Chondrocyte (in vitro differentiated cells): ENCODE data around the gene GUCY2D. TPM values are rescaled to one million over a fixed set of nuclear protein-coding genes. Genes with fewer than 3 reads are reported as not detected.

Experiments used
- DNase-seq: peaks from one replicate; pipeline ENCODE4 v3.0.0; 2021; ENCODE audit warnings: mixed read lengths, low spot score
- H3K27ac Mint-ChIP-seq: one replicate; pipeline ENCODE4 v1.8.0; 2021; ENCODE audit warnings: mild to moderate bottlenecking, moderate library complexity, mixed read lengths; ENCODE audit not compliant: unreplicated experiment
- H3K27me3 Mint-ChIP-seq: 2 replicates; pipeline ENCODE4 v1.8.0; 2021; ENCODE audit warnings: low read depth, mixed read lengths
- H3K36me3 Mint-ChIP-seq: 2 replicates; pipeline ENCODE4 v1.8.0; 2021; ENCODE audit warnings: low read depth, mixed read lengths
- H3K4me1 Mint-ChIP-seq: 2 replicates; pipeline ENCODE4 v1.8.0; 2021; ENCODE audit warnings: low read depth, mild to moderate bottlenecking, mixed read lengths
- H3K4me3 Mint-ChIP-seq: one replicate; pipeline ENCODE4 v1.8.0; 2021; ENCODE audit warnings: mild to moderate bottlenecking, moderate library complexity, mixed read lengths; ENCODE audit not compliant: unreplicated experiment
- H3K9me3 Mint-ChIP-seq: 2 replicates; pipeline ENCODE4 v1.8.0; 2021; ENCODE audit warnings: low read depth, mixed read lengths
- total RNA-seq: library from RNA; stranded (reverse); gene quantifications from 3 replicates; pipeline ENCODE4 v1.2.1, GENCODE V29; 2021
- TF ChIP-seq, protein P1 (sequence below): fragments of 200-600 bp; sonication (generic); IDR thresholded peaks from 2 replicates; pipeline ENCODE4 v1.5.0; 2021; ENCODE audit warnings: antibody characterized with exemption, mild to moderate bottlenecking, moderate library complexity

The GUCY2D gene
- total RNA-seq, 1 donor from 2014 or later = not detected

DNA sequence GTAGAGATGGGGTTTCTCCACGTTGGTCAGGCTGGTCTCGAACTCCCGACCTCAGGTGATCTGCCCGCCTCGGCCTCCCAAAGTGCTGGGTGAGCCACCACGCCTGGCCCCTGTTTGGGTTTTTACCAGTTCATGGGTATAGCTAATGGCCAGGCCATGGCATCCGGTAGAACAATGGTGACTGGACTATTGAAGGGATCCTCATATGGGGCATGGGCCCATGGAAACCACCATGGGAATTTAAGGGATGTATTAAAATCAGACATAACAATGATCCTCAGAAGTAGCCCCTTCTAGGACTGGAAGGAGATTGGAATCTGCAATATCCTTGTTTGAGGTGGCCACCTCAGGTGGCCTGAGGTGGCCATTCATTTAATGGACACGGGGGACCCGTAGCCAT is 17.5 kb upstream of the GUCY2D start:
- TF ChIP-seq, protein P1, sequence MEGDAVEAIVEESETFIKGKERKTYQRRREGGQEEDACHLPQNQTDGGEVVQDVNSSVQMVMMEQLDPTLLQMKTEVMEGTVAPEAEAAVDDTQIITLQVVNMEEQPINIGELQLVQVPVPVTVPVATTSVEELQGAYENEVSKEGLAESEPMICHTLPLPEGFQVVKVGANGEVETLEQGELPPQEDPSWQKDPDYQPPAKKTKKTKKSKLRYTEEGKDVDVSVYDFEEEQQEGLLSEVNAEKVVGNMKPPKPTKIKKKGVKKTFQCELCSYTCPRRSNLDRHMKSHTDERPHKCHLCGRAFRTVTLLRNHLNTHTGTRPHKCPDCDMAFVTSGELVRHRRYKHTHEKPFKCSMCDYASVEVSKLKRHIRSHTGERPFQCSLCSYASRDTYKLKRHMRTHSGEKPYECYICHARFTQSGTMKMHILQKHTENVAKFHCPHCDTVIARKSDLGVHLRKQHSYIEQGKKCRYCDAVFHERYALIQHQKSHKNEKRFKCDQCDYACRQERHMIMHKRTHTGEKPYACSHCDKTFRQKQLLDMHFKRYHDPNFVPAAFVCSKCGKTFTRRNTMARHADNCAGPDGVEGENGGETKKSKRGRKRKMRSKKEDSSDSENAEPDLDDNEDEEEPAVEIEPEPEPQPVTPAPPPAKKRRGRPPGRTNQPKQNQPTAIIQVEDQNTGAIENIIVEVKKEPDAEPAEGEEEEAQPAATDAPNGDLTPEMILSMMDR = no peak
- no peak overlapping the region for H3K4me3 Mint-ChIP-seq
- no peaks in the 10 kb centered on the region for H3K4me1 Mint-ChIP-seq
- no peak for DNase-seq
- H3K27ac Mint-ChIP-seq = no peak overlapping the region
- no peaks in the 10 kb centered on the region for H3K36me3 Mint-ChIP-seq
- no peaks in the 10 kb centered on the region for H3K9me3 Mint-ChIP-seq
- H3K27me3 Mint-ChIP-seq = peaks cover 7% of the 10 kb centered on the region

DNA sequence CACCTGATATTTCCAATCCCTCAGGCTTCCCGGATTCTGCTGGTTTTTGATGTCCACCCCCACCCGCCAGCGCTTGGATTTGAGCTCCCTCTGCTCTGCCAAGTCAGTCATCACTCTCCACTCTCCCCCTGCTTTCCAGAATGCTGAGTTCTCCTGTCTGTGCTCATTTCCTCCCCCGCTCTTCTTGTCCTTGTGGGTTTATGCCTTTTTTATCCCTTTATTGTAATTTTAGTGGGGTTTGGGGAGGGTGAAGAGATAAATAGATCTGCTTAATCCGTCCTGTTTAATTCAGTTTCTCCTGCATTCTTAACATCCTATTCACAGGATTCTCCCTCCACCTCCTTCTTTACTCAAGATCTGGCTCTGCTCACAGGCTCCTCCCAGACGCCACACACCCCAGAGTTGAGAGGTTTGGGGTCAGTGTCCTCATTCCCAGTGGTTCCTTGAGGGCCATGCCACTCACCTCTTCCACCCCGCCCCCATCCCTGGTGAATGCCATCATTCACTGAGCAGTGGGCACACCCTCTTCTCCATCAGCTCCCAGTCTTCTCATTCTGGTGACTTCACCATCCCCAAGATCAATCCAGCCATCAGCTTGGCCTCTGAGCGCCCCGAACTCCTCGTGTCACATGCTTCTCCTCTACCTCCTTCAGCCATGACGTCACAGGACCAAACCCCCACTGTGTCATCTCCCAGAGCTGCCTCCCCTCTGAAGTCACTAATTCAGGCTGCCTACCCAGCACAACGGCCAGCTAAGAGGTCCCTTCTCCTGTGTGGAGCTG is 15.1 kb upstream of the GUCY2D start:
- TF ChIP-seq, protein P1 = no peak
- H3K36me3 Mint-ChIP-seq = no peaks in the 10 kb centered on the region
- no peak overlapping the region for H3K4me3 Mint-ChIP-seq
- H3K9me3 Mint-ChIP-seq = no peaks in the 10 kb centered on the region
- DNase-seq = no peak
- no peak overlapping the region for H3K27ac Mint-ChIP-seq
- H3K4me1 Mint-ChIP-seq = no peaks in the 10 kb centered on the region
- H3K27me3 Mint-ChIP-seq = peaks cover 5% of the 10 kb centered on the region

DNA sequence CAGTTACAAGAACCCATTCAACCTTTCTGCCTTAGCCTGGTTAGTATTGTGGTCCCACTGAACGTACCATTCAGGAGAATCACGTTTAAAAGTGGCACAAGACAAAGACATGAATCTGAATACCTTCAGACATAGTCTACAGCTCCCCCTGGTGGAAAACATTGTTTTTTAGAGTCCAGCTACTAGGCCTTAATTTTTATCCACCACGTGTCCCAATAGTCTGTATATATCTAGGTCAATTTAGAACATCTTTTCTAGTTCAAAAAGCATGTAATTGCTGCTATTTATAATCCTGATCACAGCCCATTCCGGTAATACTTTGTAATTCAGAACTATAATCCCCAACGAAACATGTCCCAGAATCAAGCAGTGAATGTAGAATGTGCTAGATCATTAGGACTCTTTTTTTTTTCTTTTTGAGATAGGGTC is 13.7 kb upstream of the GUCY2D start:
- Mint-ChIP-seq H3K4me3 (peak overlapping the region; percentile 63), H3K4me1 (no peaks in the 10 kb centered on the region), H3K36me3 (no peaks in the 10 kb centered on the region), H3K27me3 (peaks cover 5% of the 10 kb centered on the region), H3K9me3 (no peaks in the 10 kb centered on the region), H3K27ac (no peak overlapping the region)
- TF ChIP-seq, protein P1 = peak; percentile 87
- no peak for DNase-seq

DNA sequence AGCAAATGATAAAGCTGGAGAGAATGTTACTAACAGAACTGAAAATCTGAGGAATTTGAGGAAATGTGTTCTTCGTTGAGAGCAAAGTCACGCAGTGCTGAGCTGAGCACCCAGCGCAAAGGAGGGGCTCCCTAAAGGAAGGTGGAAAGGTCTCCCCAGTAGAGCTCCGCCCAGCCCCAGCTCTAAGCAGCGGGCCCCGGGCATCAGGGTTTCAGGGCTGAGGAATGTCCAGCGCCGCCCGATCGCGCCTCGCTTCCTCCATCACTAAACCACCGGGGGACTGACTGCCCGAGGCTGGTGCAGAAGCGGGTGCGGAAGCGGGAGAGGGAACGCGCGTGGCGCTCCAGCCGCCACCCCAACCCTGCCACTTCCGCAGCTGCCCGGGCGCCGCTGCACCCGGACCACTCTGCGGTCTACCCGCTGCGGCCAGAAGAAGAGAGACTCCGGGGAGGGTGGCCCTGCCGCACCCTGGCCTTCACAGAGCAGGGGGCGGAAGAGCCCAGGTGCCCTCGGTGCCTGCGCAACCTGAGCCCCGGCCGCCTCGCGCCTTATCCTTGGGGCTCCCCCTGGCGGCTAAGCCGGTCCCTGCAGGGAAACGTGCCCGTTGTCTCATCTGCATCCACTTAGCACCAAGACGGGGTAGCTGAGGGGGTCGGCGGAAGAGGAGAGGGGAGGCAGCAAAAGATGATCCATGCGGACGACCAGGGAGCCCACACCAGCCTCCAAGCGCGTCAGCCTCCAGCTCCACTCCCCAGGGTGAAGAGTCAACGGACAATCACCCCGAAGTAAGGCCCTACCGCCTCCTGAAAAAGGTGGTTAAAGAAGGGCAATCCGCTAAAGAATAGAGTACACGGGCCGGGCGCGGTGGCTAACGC is 12.4 kb upstream of the GUCY2D start:
- H3K9me3 Mint-ChIP-seq = no peaks in the 10 kb centered on the region
- no peaks in the 10 kb centered on the region for H3K4me1 Mint-ChIP-seq
- TF ChIP-seq, protein P1 = peak; percentile 98
- H3K36me3 Mint-ChIP-seq = no peaks in the 10 kb centered on the region
- H3K27me3 Mint-ChIP-seq = peaks cover 10% of the 10 kb centered on the region
- H3K27ac Mint-ChIP-seq = no peak overlapping the region
- peak overlapping the region; percentile 63 for H3K4me3 Mint-ChIP-seq
- DNase-seq = no peak

GRCh38 chr17:7992516-7992915 is 9.9 kb upstream of the GUCY2D start:
- no peak overlapping the region for H3K4me3 Mint-ChIP-seq
- DNase-seq = no peak
- H3K27ac Mint-ChIP-seq = no peak overlapping the region
- TF ChIP-seq, protein P1 = no peak
- H3K36me3 Mint-ChIP-seq = no peaks in the 10 kb centered on the region
- peaks cover 12% of the 10 kb centered on the region for H3K27me3 Mint-ChIP-seq
- H3K9me3 Mint-ChIP-seq = no peaks in the 10 kb centered on the region
- H3K4me1 Mint-ChIP-seq = no peaks in the 10 kb centered on the region
